Lower leg skin (tissue), 4 donors: ENCODE measurements around the gene OR2A12. TPM values are rescaled to one million over a fixed set of nuclear protein-coding genes. Genes with fewer than 3 reads are reported as not detected.
"Not testable (repeated sequence)": the region's sequence is repeated elsewhere in the genome, so short reads cannot be mapped to it uniquely, and the experiment has no call there.

Experiments
- DNase-seq, 2 donors: peaks; one replicate each; pipeline ENCODE4 v3.0.0-alpha.2; 2019; ENCODE audit warnings: low spot score in 2 of 2
- H3K4me3 ChIP-seq: fragments of 200-600 bp; sonication (generic); 2 replicates; pipeline ENCODE4 v1.5.1; 2017; ENCODE audit warnings: mild to moderate bottlenecking, low read depth; ENCODE audit not compliant: poor library complexity, severe bottlenecking
- CTCF ChIP-seq, 3 donors: fragments of 450-650 bp; IDR thresholded peaks; one replicate each; pipeline ENCODE4 v1.5.1; 2016; ENCODE audit warnings: antibody characterized with exemption in 3 of 3, mild to moderate bottlenecking in 3 of 3, moderate library complexity in 2 of 3
- POLR2A ChIP-seq, 2 donors: fragments of 450-650 bp; IDR thresholded peaks; one replicate each; pipeline ENCODE4 v1.6.1; 2016 to 2017; ENCODE audit warnings: antibody characterized with exemption in 2 of 2, mild to moderate bottlenecking in 1 of 2, moderate library complexity in 1 of 2
- WGBS, 2 donors: methylation state at CpG; one replicate each; pipeline ENCODE4 v1.1.5; 2018; 5-methylcytosine and 5-hydroxymethylcytosine counted together
- intact Hi-C: fragments of 100-400 bp; cut with DNase I; formaldehyde crosslinking; loops from one replicate; pipeline ENCODE4 v1.15.0; 2023; ENCODE audit warnings: low total_unique reads
- total RNA-seq, 4 donors: library from RNA; depleted of rRNA; stranded (reverse); fragments of >200 nt; gene quantifications; one replicate each; pipeline ENCODE4 v1.1.0, GENCODE V29; 2016

Gene OR2A12
- total RNA-seq, 4 donors from 2014 or later: not detected

GRCh38 chr7:144049491-144049890 is 36.6 kb upstream of the OR2A12 start:
- intact Hi-C loops: no loop called here
- WGBS, 2 donors: 47 to 64% methylated on average over 2 of the region's 2 CpGs
- no peak for DNase-seq
- H3K4me3 ChIP-seq: no peak overlapping the region
- no peak for TF ChIP-seq POLR2A (IDR thresholded peaks at IDR 0.05)
- no peak for TF ChIP-seq CTCF (IDR thresholded peaks at IDR 0.05)

GRCh38 chr7:144050093-144050492 is 36.0 kb upstream of the OR2A12 start:
- 62 to 64% methylated on average over 3 of the region's 3 CpGs for WGBS, 2 donors
- no peak for TF ChIP-seq CTCF (IDR thresholded peaks at IDR 0.05)
- TF ChIP-seq POLR2A (IDR thresholded peaks at IDR 0.05): no peak

GRCh38 chr7:144050884-144051283 is 35.2 kb upstream of the OR2A12 start:
- DNase-seq, intact Hi-C loops, H3K4me3 ChIP-seq: not testable (repeated sequence)
- WGBS, 2 donors: 85 to 87% methylated on average over 8 of the region's 8 CpGs

More at GRCh38 chr7:144050093-144050492, 36.0 kb upstream of the OR2A12 start:
- DNase-seq: no peak
- intact Hi-C loops: no loop called here
- no peak overlapping the region for H3K4me3 ChIP-seq

- no peak overlapping the region for H3K4me3 ChIP-seq
- intact Hi-C loops: no loop called here
- TF ChIP-seq POLR2A (IDR thresholded peaks at IDR 0.05): no peak
- TF ChIP-seq CTCF (IDR thresholded peaks at IDR 0.05): no peak
- 83 to 88% methylated on average over 3 of the region's 3 CpGs for WGBS, 2 donors
- no peak for DNase-seq
Observed at GRCh38 chr7:144057954-144058353, 28.1 kb upstream of the OR2A12 start.

- intact Hi-C loops: no loop called here
- WGBS, 2 donors: 39 to 47% methylated on average over 3 of the region's 3 CpGs
- DNase-seq: no peak
- H3K4me3 ChIP-seq: no peak overlapping the region
- TF ChIP-seq CTCF (IDR thresholded peaks at IDR 0.05) (no peak), POLR2A (IDR thresholded peaks at IDR 0.05) (no peak)
Observed at GRCh38 chr7:144063710-144064109, 22.4 kb upstream of the OR2A12 start.

GRCh38 chr7:144069511-144069910 is 16.6 kb upstream of the OR2A12 start, which contains the start of gene OR2A25:
OR2A25 (plus strand) TSS chr7:144069811; CDS start chr7:144074220, 4,409 bp downstream.
- intact Hi-C loops: no loop called here
- no peak for DNase-seq
- no peak within 1 kb of the TSS for H3K4me3 ChIP-seq
- no peak for TF ChIP-seq CTCF (IDR thresholded peaks at IDR 0.05)
- TF ChIP-seq POLR2A (IDR thresholded peaks at IDR 0.05): no peak
- WGBS, 2 donors: 69 to 74% methylated on average over 1 of the region's 1 CpG
